GM19035 (cell line): Measurements from ENCODE around the gene NNT.
"Not testable (repeated sequence)": the region's sequence is repeated elsewhere in the genome, so short reads cannot be mapped to it uniquely, and the experiment has no call there.

Experiments
- ATAC-seq: cut with Tn5 transposase; IDR thresholded peaks from one replicate; pipeline ENCODE4 v1.9.1; 2021; ENCODE audit not compliant: unreplicated experiment

Gene NNT

DNA sequence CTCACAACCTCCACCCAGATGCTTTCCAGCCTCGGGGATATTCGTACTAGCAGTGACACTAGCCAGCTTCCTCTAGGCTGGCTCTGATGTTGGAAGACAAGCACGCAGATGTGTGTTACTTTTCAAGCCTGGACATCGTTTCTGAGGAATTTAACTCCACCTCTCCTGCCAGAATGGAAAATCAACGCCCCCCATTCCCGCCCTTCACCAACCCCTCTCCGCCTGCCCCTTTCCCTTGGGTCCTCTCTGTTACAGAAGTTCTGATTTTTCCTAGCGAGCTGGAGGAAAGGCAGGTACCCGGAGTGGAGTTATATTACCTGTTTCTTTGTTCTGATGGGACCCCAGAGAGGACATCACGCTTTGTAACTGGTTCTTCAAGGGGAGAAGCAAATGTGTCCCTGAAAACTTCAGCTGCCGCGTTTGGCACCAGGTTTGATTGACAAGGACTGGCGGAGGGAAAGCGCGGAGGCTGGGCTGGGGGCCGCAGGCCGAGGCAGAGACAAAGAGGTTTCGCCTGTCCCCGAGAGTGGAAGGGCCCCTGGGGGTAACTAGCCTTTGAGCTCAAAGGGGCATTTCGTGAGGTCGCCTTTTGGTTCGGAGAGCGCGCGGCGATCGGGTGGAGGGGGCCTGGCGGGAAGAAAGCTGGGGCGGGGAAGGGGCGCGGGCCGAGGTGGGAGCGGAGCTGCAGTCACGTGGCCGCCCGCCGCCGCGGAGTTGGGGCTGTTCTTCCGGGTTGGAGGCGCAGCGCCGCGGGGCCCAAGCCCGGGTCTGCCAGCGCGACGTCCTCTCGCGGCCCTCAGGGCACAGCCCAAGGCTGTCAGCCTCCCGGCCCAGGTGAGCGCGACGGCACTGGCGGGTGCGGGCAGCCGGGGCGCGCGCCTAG, at the start of gene NNT:
Gene NNT (plus strand): TSS at position 720 of the 883 bp plus-strand sequence. CDS start 6,016 bp downstream, outside the sequence.
- ATAC-seq, result peak; percentile 75

DNA sequence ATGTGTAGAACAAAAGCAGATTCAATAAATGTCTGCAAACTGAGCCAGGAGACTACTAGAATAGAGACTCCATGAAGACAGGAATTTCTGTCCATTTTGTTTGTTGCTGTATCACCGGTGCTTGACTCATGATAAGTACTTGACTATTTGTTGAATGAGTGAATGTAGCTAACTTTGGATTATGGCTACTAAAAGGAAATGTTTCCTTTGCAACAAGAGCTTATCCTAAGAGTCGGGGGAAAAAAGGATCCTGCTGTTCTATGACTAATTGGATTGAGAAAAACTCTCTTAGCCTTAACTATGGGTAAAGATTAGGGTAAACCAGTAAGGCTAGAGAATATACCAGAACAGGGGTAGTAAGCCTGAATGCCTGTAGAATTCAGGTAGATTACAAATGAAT, 49.6 kb upstream of the NNT start:
- no peak for ATAC-seq

DNA sequence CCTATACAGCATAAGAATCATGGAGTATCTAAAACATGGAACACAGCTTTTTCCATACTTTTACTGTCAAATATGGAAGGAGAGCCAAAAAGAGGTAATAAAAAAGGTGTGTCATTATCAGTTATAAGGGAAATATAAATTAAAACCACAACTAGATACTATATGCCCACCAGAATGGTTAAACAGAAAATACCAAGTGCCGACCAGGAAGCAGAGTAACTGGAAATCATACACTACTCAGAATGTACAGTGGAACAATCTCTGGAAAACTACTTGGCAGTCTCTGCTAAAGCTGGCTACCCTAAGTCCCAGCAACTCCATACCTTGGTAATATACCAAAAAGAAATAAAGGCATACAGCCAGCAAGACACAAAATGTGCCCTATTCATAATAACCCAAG, 48.5 kb upstream of the NNT start:
- no peak for ATAC-seq

DNA sequence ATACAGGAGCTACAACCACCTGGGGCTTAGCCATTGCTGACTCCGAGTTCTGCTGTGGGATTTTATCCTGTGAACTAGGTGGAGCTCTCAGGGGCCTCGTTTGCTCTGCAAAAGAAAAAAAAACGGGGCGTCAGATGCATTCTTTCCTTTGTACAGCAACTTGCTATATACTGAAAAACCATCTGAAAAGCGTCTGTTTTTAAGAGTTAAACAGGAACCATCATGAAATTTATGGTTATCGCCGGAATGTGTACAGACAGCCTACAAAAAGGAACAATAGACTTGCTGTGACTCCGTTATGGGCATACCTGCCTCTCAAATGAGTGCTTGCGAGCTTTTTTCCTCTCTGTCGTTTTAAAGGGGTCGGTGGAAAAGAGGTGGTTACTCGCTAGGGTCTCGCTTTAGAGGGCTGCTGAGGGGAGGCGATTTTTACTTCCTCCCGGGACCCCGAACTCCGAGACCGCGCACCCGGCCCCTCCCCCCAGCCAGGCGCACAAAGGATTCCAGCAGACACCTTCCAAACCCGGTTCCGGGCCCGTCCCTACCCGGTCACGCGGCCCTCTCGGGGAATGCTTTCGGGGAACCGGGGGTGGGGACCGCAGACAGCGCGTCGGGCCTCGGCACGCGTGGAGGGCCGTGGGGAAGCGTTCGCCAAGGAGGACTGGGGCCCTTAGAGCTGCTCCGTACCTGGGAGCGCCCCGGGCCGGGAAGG, 46.9 kb upstream of the NNT start:
- ATAC-seq, result peak; percentile 30

DNA sequence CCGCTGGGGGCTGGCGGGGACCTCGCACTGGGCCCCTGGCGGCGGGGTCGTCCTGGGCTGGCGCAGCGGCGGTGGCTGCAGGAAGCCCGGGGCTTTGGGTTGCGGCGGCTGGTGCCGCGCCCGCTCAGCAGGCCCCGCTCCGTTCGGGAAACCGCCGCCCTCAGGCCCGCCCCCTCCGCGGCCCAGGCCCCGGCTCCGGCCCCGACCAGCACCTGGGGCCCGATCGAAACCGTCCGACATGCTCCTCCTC, 46.4 kb upstream of the NNT start:
- ATAC-seq, result peak; percentile 86

DNA sequence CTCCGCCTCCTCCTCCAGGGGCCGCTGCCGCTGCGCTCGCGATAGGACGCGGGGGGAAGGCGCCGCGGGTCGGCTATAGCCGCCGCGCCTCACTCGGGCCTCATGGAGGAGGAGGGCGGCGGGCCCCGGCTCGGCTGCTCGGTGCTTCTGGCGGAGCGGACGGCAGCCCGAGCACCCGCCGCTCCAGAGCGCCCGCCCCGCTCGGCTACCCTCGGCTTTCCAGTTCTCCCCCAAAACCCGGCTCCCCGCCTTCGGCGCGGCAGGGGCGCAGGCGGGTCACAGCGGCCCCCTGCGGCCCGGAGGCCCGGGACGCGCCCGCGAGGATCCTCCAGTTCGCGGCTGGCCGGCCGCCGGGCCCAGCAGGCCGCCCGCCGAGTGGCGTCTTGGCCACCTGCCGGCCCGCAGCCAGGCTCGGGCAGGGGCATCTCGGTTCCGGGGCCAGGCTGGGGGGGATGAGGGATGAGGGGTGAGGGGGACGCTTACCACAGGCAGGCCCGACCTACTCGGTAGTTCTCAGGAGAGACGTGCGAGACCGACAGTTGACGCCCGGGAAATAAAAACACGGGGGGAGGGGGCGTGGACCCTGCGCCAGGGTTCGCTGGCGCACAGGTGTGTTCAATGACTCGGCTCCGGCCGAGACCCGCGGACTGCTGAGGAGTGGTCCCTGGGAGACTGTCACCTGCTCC, 46.0 kb upstream of the NNT start, which contains the start of gene PAIP1:
Gene PAIP1 (minus strand): TSS at position 221 of the 686 bp plus-strand sequence. CDS start 231 bp downstream, outside the sequence.
- ATAC-seq, result peak; percentile 80

DNA sequence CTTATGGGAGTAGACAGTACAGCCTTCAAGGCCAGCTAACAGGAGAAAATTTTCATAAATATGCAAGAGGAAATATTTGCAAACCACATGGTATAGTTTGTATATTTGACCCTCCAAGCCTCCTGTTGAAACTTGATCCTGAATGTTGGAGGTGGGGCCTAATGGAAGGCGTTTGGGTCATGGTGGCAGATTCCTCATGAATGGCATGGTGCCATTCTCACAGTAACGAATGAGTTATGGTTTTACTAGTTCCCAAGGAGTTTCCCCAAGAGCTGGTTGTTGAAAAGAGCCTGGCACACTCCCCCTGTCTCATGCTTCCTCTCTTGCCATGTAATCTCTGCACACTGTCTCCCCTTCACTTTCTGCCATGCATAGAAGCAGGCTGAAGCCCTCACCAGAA, 42.9 kb upstream of the NNT start:
- ATAC-seq, result no peak

DNA sequence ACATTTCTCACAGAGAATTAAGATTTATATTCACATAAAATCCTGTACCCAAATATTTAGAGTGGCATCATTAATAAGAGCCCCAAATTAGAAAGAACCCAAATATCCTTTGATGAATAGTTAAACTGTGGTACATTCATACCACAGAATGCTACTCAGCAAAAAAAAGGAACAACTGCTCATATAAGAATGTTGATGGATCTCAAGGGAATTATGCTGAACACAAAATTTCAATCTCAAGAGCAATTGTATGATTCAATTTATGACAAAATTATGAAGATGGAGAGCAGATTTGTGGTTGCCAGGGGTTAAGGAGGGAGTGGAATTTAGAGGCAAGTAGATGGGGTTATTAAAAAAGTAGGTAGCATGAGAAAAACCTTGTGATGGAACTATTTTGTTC, 41.6 kb upstream of the NNT start:
- ATAC-seq, result no peak

DNA sequence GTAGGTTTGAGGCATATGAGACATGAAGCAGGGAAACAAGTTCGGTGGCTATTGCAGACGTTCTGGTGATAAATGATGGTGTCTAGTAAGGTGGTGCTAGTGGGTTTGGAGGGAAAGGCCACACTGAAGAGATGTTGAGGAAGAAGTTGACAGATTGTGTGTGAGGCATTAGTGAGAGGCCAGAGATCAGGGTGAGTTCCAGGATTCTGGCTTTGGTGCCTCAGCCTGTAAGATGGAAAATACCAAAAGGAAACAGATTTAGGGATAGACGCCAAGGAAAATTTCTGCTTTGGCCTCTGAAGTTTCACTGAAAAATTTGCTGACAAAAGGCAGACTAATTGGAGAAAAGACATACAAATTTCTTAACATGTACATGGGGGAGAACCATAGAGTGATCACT, 39.7 kb upstream of the NNT start:
- no peak for ATAC-seq

GRCh38 chr5:43564289-43564850, 38.6 kb upstream of the NNT start:
- no peak for ATAC-seq

DNA sequence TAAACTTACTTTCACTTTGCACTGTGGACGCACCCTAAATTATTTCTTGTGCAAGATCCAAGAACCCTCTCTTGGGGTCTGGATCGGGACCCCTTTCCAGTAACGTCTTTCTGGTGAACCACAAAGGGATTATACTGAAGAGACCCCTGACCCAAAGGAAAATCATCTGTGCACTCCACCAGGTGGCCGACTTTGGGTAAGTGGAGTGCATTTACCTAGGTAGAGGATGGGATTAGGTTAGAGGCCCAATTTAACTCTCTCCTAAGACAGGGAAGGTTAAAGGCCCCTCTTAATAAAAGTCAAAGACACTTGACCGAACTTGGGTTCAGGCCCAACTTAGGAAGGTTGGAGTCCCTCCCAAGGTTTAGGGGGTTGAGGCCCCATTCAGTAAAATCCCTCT, 37.9 kb upstream of the NNT start:
- no peak for ATAC-seq

DNA sequence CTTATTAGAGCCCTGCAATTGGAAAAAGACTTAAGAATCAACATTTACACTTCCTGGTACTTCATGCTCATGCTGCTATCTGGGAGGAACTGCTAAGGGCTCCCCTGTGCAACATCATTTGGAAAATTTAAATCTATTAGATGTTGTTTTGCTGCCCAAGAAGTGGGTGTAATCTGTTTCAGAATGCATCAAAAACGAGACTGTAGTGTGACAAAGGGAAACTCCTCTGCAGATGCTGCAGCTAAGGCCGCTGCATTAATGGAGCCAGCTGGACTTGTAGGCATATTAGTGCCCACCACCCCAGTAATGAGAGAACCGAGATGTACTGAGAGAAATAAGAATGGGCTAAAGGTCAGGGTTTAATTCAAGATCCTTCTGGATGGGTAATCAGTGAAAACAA, 35.0 kb upstream of the NNT start:
- ATAC-seq, result no peak

- ATAC-seq, result no peak
These were observed 33.7 kb upstream of the NNT start for GRCh38 chr5:43569236-43569746.

GRCh38 chr5:43570450-43571158, 32.4 kb upstream of the NNT start:
- ATAC-seq, result no peak

DNA sequence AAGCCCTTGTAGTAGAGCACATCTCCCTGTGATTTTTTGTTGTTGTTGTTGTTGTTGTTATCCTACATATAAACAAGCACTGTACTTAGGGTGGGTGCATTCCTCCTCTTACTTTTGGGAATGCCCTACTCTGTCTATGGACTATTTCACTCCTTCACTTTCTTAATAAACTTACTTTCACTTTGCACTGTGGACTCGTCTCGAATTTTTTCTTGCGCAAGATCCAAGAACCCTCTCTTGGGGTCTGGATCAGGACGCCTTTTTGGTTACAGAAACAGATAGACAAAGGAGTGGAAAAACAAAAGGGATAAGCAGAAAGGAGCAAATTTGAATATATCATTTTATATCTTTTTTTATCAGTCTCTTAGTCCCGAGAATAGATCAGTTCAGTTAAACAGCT, 31.7 kb upstream of the NNT start:
- no peak for ATAC-seq

DNA sequence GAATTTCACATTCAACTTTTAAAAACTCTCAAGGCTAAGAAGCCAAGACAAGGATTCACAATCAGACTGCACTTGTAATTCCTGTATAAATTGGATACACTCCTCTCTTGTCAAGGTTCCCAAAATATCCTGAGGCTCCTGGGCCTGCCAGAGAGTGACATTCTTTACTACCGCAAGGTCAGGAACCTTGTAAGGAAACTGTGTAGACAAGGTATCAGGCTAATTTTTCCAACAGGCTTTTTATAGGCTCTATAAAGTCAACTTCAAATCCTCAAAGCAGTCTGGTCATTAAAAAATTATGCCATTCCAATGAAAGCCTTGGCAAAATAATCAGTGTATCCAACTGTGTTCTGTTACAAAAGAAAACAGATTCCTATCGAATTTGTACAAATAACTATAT, 30.6 kb upstream of the NNT start:
- no peak for ATAC-seq

DNA sequence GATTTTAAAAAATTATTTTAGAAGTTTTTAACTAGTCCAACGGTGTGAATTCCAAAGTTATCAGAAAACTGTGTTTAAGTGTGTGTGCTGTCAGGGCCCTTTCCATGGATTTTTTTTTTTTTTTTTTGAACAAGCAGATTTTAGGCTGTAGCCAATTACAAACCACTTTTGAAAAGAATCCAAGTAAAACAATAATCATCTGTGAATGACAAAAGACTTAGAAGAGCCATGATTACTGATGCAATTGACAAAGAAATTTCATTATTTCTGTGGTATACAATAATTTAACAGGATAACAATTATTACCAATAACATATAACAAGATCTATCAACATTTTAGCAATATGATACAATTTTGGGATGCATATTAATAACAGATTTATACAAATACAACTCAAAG, 29.9 kb upstream of the NNT start:
- no peak for ATAC-seq

DNA sequence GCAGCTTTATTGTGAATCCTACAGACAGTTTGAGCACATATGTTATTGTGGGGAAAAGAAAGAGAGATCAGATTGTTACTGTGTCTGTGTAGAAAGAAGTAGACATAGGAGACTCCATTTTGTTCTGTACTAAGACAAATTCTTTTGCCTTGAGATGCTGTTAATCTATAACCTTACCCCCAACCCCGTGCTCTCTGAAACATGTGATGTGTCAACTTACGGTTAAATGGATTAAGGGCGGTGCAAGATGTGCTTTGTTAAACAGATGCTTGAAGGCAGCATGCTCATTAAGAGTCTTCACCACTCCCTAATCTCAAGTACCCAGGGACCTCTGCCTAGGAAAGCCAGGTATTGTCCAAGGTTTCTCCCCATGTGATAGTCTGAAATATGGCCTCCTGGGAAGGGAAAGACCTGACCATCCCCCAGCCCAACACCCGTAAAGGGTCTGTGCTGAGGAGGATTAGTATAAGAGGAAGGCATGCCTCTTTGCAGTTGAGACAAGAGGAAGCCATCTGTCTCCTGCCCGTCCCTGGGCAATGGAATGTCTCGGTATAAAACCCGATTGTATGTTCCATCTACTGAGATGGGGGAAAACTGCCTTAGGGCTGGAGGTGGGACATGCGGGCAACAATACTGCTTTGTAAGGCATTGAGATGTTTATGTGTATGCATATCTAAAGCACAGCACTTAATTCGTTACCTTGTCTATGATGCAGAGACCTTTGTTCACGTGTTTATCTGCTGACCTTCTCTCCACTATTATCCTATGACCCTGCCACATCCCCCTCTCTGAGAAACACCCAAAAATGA, 22.4 kb upstream of the NNT start:
- ATAC-seq, result not testable (repeated sequence)

DNA sequence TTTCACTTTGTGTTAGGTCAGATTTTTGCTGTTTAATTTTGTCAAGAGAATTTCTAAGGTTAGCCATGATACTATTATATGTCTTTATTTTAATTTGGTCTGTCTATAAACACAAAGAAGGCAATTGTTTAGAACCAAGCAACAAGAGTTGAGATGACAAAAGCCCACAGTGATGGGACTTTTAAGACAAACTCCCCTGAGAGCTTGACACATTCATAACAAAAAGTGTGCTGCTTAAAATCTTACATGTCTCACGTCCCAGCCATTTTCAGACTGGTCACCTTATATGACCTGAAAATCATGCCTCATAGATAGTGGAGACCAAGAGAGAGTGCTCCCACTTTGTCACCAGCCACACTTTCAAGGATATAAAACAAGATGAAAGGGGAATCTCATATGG, 21.6 kb upstream of the NNT start:
- no peak for ATAC-seq
